Measurements from ENCODE around the gene CCDC146. TPM values are rescaled to one million over a fixed set of nuclear protein-coding genes. Genes with fewer than 3 reads are reported as not detected.

Gene CCDC146
- total RNA-seq, 1 donor from 2014 or later: 4.5 TPM

- no peaks in the 10 kb centered on the region for H3K4me1 Mint-ChIP-seq (ENCODE audit: unreplicated experiment)
- no peak overlapping the region for H3K4me3 Mint-ChIP-seq (ENCODE audit: unreplicated experiment)
- TF ChIP-seq CTCF (IDR thresholded peaks at IDR 0.05; ENCODE audit: unreplicated experiment): peak; percentile 10
- no peaks in the 10 kb centered on the region for H3K9me3 Mint-ChIP-seq (ENCODE audit: unreplicated experiment)
- H3K36me3 Mint-ChIP-seq (ENCODE audit: low read depth, unreplicated experiment): peaks cover under 1% of the 10 kb centered on the region
- no peak for DNase-seq (ENCODE audit: low spot score)
- H3K27ac Mint-ChIP-seq (ENCODE audit: unreplicated experiment): no peak overlapping the region
- peaks cover 2% of the 10 kb centered on the region for H3K27me3 Mint-ChIP-seq (ENCODE audit: unreplicated experiment)
Observed at GRCh38 chr7:77293046-77293445, 170.6 kb downstream of the CCDC146 start.

DNA sequence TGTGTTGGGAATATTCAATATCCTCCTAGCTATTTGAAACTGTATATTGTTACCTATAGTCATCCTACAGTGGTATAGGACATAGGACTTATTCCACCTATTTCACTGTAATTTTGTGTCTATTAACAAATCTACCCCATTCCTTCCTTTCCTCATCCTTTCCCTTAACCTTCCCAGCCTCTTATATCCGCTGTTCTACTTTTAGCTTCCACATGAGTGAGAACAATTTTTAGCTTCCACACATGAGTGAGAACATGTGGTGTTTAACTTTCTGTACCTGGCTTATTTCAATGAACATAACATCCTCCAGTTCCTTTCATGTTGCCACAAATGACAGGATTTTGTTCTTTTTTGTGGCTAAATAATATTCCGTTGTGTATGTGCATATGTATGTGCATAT is 173.1 kb downstream of the CCDC146 start:
- H3K4me3 Mint-ChIP-seq (ENCODE audit: unreplicated experiment): no peak overlapping the region
- no peak overlapping the region for H3K27ac Mint-ChIP-seq (ENCODE audit: unreplicated experiment)
- no peak for TF ChIP-seq CTCF (IDR thresholded peaks at IDR 0.05; ENCODE audit: unreplicated experiment)
- H3K4me1 Mint-ChIP-seq (ENCODE audit: unreplicated experiment): no peaks in the 10 kb centered on the region
- no peaks in the 10 kb centered on the region for H3K36me3 Mint-ChIP-seq (ENCODE audit: low read depth, unreplicated experiment)
- H3K9me3 Mint-ChIP-seq (ENCODE audit: unreplicated experiment): no peaks in the 10 kb centered on the region
- DNase-seq (ENCODE audit: low spot score): no peak
- H3K27me3 Mint-ChIP-seq (ENCODE audit: unreplicated experiment): peaks cover 2% of the 10 kb centered on the region

DNA sequence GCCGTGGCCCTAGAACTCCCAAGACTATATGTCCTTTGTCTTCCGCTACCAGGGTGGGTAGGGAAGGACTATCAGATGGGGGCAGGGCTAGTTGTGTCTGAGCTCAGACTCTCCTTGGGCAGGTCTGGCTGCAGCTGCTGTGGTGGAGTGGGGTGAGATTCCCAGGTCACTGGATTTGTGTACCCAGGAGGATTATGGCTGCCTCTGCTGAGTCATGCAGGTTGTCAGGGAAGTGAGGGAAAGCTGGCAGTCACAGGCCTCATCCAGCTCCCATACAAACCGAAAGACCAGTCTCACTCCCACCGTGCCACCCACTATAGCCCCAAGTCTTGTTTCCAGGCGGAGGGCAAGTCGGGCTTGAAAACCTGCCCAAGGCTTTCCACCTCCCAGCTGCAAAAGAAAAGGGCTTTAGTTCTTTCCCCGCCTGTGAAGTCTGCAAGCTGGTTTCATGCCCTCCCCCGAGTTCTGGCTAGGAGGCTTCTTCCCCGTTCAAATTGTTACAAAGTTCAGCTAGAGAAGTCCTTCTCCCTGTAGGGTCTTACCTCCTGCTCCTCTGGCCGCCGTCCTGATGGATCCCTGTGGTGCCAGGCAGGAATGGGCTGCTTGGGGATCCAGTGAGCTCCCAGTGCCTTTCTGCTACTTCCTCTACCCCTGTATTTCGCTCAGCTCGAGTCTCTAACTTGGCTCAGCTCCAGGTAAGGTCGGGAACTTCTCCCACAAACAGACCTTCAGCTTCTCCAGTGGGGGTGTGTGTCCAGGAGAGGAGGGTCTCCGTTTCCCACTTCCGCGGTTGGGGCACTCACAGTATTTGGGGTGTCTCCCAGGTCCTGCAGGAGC is 184.0 kb downstream of the CCDC146 start:
- no peak for DNase-seq (ENCODE audit: low spot score)
- H3K4me1 Mint-ChIP-seq (ENCODE audit: unreplicated experiment): peaks cover 6% of the 10 kb centered on the region
- no peak for TF ChIP-seq CTCF (IDR thresholded peaks at IDR 0.05; ENCODE audit: unreplicated experiment)
- no peaks in the 10 kb centered on the region for H3K9me3 Mint-ChIP-seq (ENCODE audit: unreplicated experiment)
- H3K27me3 Mint-ChIP-seq (ENCODE audit: unreplicated experiment): peaks cover 3% of the 10 kb centered on the region
- no peaks in the 10 kb centered on the region for H3K36me3 Mint-ChIP-seq (ENCODE audit: low read depth, unreplicated experiment)
- no peak overlapping the region for H3K27ac Mint-ChIP-seq (ENCODE audit: unreplicated experiment)
- peak overlapping the region; percentile 47 for H3K4me3 Mint-ChIP-seq (ENCODE audit: unreplicated experiment)

- H3K9me3 Mint-ChIP-seq (ENCODE audit: unreplicated experiment): no peaks in the 10 kb centered on the region
- H3K36me3 Mint-ChIP-seq (ENCODE audit: low read depth, unreplicated experiment): no peaks in the 10 kb centered on the region
- H3K27ac Mint-ChIP-seq (ENCODE audit: unreplicated experiment): no peak overlapping the region
- TF ChIP-seq CTCF (IDR thresholded peaks at IDR 0.05; ENCODE audit: unreplicated experiment): no peak
- H3K4me3 Mint-ChIP-seq (ENCODE audit: unreplicated experiment): no peak overlapping the region
- H3K4me1 Mint-ChIP-seq (ENCODE audit: unreplicated experiment): peaks cover 6% of the 10 kb centered on the region
- H3K27me3 Mint-ChIP-seq (ENCODE audit: unreplicated experiment): no peaks in the 10 kb centered on the region
- no peak for DNase-seq (ENCODE audit: low spot score)
Observed at GRCh38 chr7:77308792-77309191, 186.4 kb downstream of the CCDC146 start.

GRCh38 chr7:77309714-77310220 is 187.4 kb downstream of the CCDC146 start:
- DNase-seq (ENCODE audit: low spot score): no peak
- no peak overlapping the region for H3K27ac Mint-ChIP-seq (ENCODE audit: unreplicated experiment)
- no peak for TF ChIP-seq CTCF (IDR thresholded peaks at IDR 0.05; ENCODE audit: unreplicated experiment)
- H3K27me3 Mint-ChIP-seq (ENCODE audit: unreplicated experiment): no peaks in the 10 kb centered on the region
- H3K9me3 Mint-ChIP-seq (ENCODE audit: unreplicated experiment): no peaks in the 10 kb centered on the region
- H3K4me3 Mint-ChIP-seq (ENCODE audit: unreplicated experiment): no peak overlapping the region
- H3K4me1 Mint-ChIP-seq (ENCODE audit: unreplicated experiment): peaks cover 6% of the 10 kb centered on the region
- H3K36me3 Mint-ChIP-seq (ENCODE audit: low read depth, unreplicated experiment): no peaks in the 10 kb centered on the region
